Activated CD4-positive, alpha-beta T cell treated with anti-CD3 and anti-CD28 coated beads, Interleukin-2, amount 50 U/mL, for 24 hours (primary cell): Measurements from ENCODE around the gene HCRT.
A peak's percentile ranks its signal among the peaks of the same experiment; 100 is the strongest.
"Not testable (repeated sequence)": the region's sequence is repeated elsewhere in the genome, so short reads cannot be mapped to it uniquely, and the experiment has no call there.

Experiments used
- DNase-seq, 2 donors: peaks; one replicate each; pipeline ENCODE4 v3.0.0-alpha.2; 2020; ENCODE audit warnings: low read depth in 1 of 2, low spot score in 1 of 2

Gene HCRT

GRCh38 chr17:42198897-42199296 lies 13.6 kb upstream of the HCRT start:
- no peak for DNase-seq

- DNase-seq: no peak
Observed at GRCh38 chr17:42197564-42198156, 12.4 kb upstream of the HCRT start.

GRCh38 chr17:42193969-42194899 lies 9.0 kb upstream of the HCRT start, which contains the start of gene GHDC:
Gene GHDC, minus strand, starts transcription at chr17:42194494. Its CDS starts 913 bp downstream, at chr17:42193581.
- peak; percentile 56 to 78 for DNase-seq

- no peak for DNase-seq
Observed at GRCh38 chr17:42193216-42193968, 8.1 kb upstream of the HCRT start.

GRCh38 chr17:42192189-42193126 lies 7.2 kb upstream of the HCRT start:
- DNase-seq: no peak

- DNase-seq: no peak
Observed at GRCh38 chr17:42191275-42191608, 6.0 kb upstream of the HCRT start.

GRCh38 chr17:42190491-42191274 lies 5.4 kb upstream of the HCRT start:
- DNase-seq: no peak

- no peak for DNase-seq
Observed at GRCh38 chr17:42189651-42189965, 4.4 kb upstream of the HCRT start.

- no peak for DNase-seq
Observed at GRCh38 chr17:42188749-42189650, 3.7 kb upstream of the HCRT start.

- no peak for DNase-seq
Observed at GRCh38 chr17:42187833-42188232, 2.6 kb upstream of the HCRT start.

- not testable (repeated sequence) for DNase-seq
Observed at GRCh38 chr17:42186191-42186590, 939 bp upstream of the HCRT start.

GRCh38 chr17:42185621-42185930 lies 324 bp upstream of the HCRT start:
- no peak for DNase-seq

- DNase-seq: peak; percentile 67 to 72
Observed at GRCh38 chr17:42183741-42184711, 1.2 kb downstream of the HCRT start.

- no peak for DNase-seq
Observed at GRCh38 chr17:42182927-42183734, 2.1 kb downstream of the HCRT start.

- no peak for DNase-seq
Observed at GRCh38 chr17:42181851-42182207, 3.4 kb downstream of the HCRT start.

- DNase-seq: peak; percentile 85
Observed at GRCh38 chr17:42180922-42181850, 4.1 kb downstream of the HCRT start, which contains the start of gene KCNH4. Gene KCNH4, minus strand, starts transcription at chr17:42181142. Its CDS starts 197 bp downstream, at chr17:42180945.
